HG02678 (cell line): ENCODE measurements around the gene OR6J1.
"Not testable (repeated sequence)": the region's sequence is repeated elsewhere in the genome, so short reads cannot be mapped to it uniquely, and the experiment has no call there.

Experiments
- ATAC-seq: cut with Tn5 transposase; IDR thresholded peaks from one replicate; pipeline ENCODE4 v1.9.1; 2021; ENCODE audit warnings: mild to moderate bottlenecking, moderate library complexity; ENCODE audit not compliant: unreplicated experiment

Gene OR6J1

GRCh38 chr14:22644305-22644635, at the start of gene OR6J1:
TSS of gene OR6J1 (minus strand) at chr14:22644352. CDS start at chr14:22634811, 9,541 bp downstream.
- no peak for ATAC-seq

GRCh38 chr14:22692194-22692593, 48.0 kb upstream of the OR6J1 start:
- ATAC-seq: no peak

GRCh38 chr14:22691171-22691570, 47.0 kb upstream of the OR6J1 start:
- ATAC-seq: no peak

- no peak for ATAC-seq
Observed at GRCh38 chr14:22689199-22689598, 45.0 kb upstream of the OR6J1 start.

- ATAC-seq: not testable (repeated sequence)
Observed at GRCh38 chr14:22687969-22688368, 43.8 kb upstream of the OR6J1 start.

- ATAC-seq: not testable (repeated sequence)
Observed at GRCh38 chr14:22686176-22686611, 42.0 kb upstream of the OR6J1 start.

GRCh38 chr14:22685467-22685866, 41.3 kb upstream of the OR6J1 start:
- no peak for ATAC-seq

- ATAC-seq: not testable (repeated sequence)
Observed at GRCh38 chr14:22683428-22683827, 39.3 kb upstream of the OR6J1 start.

GRCh38 chr14:22678221-22678620, 34.1 kb upstream of the OR6J1 start:
- ATAC-seq: no peak

- ATAC-seq: not testable (repeated sequence)
Observed at GRCh38 chr14:22677551-22677950, 33.4 kb upstream of the OR6J1 start.

- no peak for ATAC-seq
Observed at GRCh38 chr14:22671622-22672021, 27.5 kb upstream of the OR6J1 start.

GRCh38 chr14:22668863-22669262, 24.7 kb upstream of the OR6J1 start:
- ATAC-seq: no peak

- no peak for ATAC-seq
Observed at GRCh38 chr14:22668417-22668816, 24.3 kb upstream of the OR6J1 start.

GRCh38 chr14:22667881-22668280, 23.7 kb upstream of the OR6J1 start:
- ATAC-seq: no peak

- no peak for ATAC-seq
Observed at GRCh38 chr14:22666203-22666893, 22.2 kb upstream of the OR6J1 start.

GRCh38 chr14:22664261-22664660, 20.1 kb upstream of the OR6J1 start:
- ATAC-seq: no peak

- ATAC-seq: no peak
Observed at GRCh38 chr14:22660654-22661053, 16.5 kb upstream of the OR6J1 start.

GRCh38 chr14:22658946-22659345, 14.8 kb upstream of the OR6J1 start:
- no peak for ATAC-seq

GRCh38 chr14:22657861-22658260, 13.7 kb upstream of the OR6J1 start:
- no peak for ATAC-seq

- no peak for ATAC-seq
Observed at GRCh38 chr14:22656945-22657731, 13.0 kb upstream of the OR6J1 start.

- no peak for ATAC-seq
Observed at GRCh38 chr14:22656226-22656625, 12.1 kb upstream of the OR6J1 start.

GRCh38 chr14:22653012-22653621, 9.0 kb upstream of the OR6J1 start:
- no peak for ATAC-seq
